Measurements from ENCODE around the gene ZBTB7B.

DNA sequence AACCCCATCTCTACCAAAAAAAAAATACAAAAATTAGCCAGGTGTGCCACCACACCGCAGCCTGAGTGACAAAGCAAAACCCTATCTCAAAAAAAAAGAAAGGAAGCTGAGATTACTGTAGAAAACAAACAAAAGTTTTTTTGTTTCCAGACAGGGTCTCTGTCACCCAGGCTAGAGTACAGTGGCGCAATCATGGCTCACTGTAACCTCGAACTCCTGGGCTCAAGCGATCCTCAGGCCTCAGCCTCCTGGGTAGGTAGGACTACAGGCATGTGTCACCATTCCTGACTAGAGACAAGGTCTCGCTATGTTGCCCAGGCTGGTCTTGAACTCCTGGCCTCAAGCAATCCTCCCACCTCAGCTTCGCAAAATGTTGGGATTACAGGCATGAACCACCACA is 38.2 kb upstream of the ZBTB7B start:
- TF ChIP-seq CTCF (IDR thresholded peaks at IDR 0.05; ENCODE audit: low read depth, low read length) (no peak), EZH2phosphoT487 (IDR thresholded peaks at IDR 0.05; ENCODE audit: low read depth) (no peak)
